Nephron (organoid): ENCODE results near the gene PLXND1.

Experiments used
- H3K27ac Mint-ChIP-seq, 3 experiments: 2 replicates each; pipeline ENCODE4 v1.8.0; 2020; ENCODE audit warnings: mixed read lengths in 3 of 3, mild to moderate bottlenecking in 2 of 3, moderate library complexity in 1 of 3
- H3K27me3 Mint-ChIP-seq: 2 replicates; pipeline ENCODE4 v1.8.0; 2021; ENCODE audit warnings: low read depth, mild to moderate bottlenecking, moderate library complexity, mixed read lengths
- H3K36me3 Mint-ChIP-seq: 2 replicates; pipeline ENCODE4 v1.8.0; 2020; ENCODE audit warnings: low read depth, mixed read lengths
- H3K4me1 Mint-ChIP-seq: 2 replicates; pipeline ENCODE4 v1.8.0; 2020; ENCODE audit warnings: mixed read lengths
- H3K4me3 Mint-ChIP-seq, 3 experiments: 2 replicates each; pipeline ENCODE4 v1.8.0; 2020; ENCODE audit warnings: mild to moderate bottlenecking in 3 of 3, mixed read lengths in 3 of 3, moderate library complexity in 2 of 3
- H3K9me3 Mint-ChIP-seq: 2 replicates; pipeline ENCODE4 v1.8.0; 2020; ENCODE audit warnings: mixed read lengths
- TF ChIP-seq, protein P1 (sequence below), 3 experiments: fragments of 200-600 bp; sonication (generic); IDR thresholded peaks; one replicate each; pipeline ENCODE4 v1.5.0; 2021; ENCODE audit warnings: antibody characterized with exemption in 3 of 3; ENCODE audit not compliant: unreplicated experiment in 3 of 3

Gene PLXND1

GRCh38 chr3:129521611-129522010, 84.9 kb downstream of the PLXND1 start:
- H3K27me3 Mint-ChIP-seq, result no peaks in the 10 kb centered on the region
- H3K27ac Mint-ChIP-seq, result peak overlapping the region in 1 of 3 experiments; percentile 49
- peaks cover 14% of the 10 kb centered on the region for H3K4me1 Mint-ChIP-seq
- no peak overlapping the region for H3K4me3 Mint-ChIP-seq
- peaks cover 8% of the 10 kb centered on the region for H3K36me3 Mint-ChIP-seq
- TF ChIP-seq, protein P1, sequence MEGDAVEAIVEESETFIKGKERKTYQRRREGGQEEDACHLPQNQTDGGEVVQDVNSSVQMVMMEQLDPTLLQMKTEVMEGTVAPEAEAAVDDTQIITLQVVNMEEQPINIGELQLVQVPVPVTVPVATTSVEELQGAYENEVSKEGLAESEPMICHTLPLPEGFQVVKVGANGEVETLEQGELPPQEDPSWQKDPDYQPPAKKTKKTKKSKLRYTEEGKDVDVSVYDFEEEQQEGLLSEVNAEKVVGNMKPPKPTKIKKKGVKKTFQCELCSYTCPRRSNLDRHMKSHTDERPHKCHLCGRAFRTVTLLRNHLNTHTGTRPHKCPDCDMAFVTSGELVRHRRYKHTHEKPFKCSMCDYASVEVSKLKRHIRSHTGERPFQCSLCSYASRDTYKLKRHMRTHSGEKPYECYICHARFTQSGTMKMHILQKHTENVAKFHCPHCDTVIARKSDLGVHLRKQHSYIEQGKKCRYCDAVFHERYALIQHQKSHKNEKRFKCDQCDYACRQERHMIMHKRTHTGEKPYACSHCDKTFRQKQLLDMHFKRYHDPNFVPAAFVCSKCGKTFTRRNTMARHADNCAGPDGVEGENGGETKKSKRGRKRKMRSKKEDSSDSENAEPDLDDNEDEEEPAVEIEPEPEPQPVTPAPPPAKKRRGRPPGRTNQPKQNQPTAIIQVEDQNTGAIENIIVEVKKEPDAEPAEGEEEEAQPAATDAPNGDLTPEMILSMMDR (IDR thresholded peaks at IDR 0.05; ENCODE audit: unreplicated experiment in 3 of 3), result no peak
- H3K9me3 Mint-ChIP-seq, result no peaks in the 10 kb centered on the region

DNA sequence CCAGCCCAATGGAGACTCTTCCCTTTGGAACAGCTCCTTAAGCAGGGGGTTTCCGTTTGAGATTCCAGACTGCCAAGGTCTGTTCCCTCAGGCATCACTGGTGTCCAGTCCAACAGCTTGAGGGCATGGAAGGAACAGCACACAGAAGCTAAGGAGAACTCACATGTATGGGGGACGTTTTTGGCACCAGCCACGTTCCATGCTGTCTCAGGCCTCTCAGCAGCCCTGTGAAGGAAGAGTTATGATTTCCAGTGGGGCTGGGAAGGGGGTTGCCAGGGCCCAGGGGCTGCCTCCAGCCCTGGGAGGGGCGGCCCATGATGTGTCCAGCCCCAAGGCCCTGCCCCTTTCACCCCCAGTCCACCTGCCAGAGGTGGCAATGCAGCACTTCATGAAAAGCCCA, 85.5 kb downstream of the PLXND1 start:
- Mint-ChIP-seq H3K27me3 (no peaks in the 10 kb centered on the region), H3K4me3 (no peak overlapping the region), H3K27ac (no peak overlapping the region), H3K9me3 (no peaks in the 10 kb centered on the region), H3K4me1 (peaks cover 14% of the 10 kb centered on the region), H3K36me3 (peaks cover 15% of the 10 kb centered on the region)
- TF ChIP-seq, protein P1 (IDR thresholded peaks at IDR 0.05; ENCODE audit: unreplicated experiment in 3 of 3), result no peak

- TF ChIP-seq, protein P1 (IDR thresholded peaks at IDR 0.05; ENCODE audit: unreplicated experiment in 3 of 3), result no peak
- Mint-ChIP-seq H3K9me3 (no peaks in the 10 kb centered on the region), H3K4me1 (peaks cover 14% of the 10 kb centered on the region), H3K4me3 (no peak overlapping the region), H3K36me3 (peaks cover 17% of the 10 kb centered on the region), H3K27ac (no peak overlapping the region), H3K27me3 (no peaks in the 10 kb centered on the region)
These were observed 86.4 kb downstream of the PLXND1 start for GRCh38 chr3:129519896-129520715.

- no peaks in the 10 kb centered on the region for H3K27me3 Mint-ChIP-seq
These were observed 87.0 kb downstream of the PLXND1 start for GRCh38 chr3:129519449-129519848.

GRCh38 chr3:129518581-129518980, 87.9 kb downstream of the PLXND1 start:
- peaks cover 14% of the 10 kb centered on the region for H3K4me1 Mint-ChIP-seq
- TF ChIP-seq, protein P1 (IDR thresholded peaks at IDR 0.05; ENCODE audit: unreplicated experiment in 3 of 3), result no peak
- no peaks in the 10 kb centered on the region for H3K27me3 Mint-ChIP-seq
- peaks cover 17% of the 10 kb centered on the region for H3K36me3 Mint-ChIP-seq
- no peak overlapping the region for H3K27ac Mint-ChIP-seq
- H3K9me3 Mint-ChIP-seq, result no peaks in the 10 kb centered on the region
- H3K4me3 Mint-ChIP-seq, result no peak overlapping the region

More at GRCh38 chr3:129519449-129519848, 87.0 kb downstream of the PLXND1 start:
- TF ChIP-seq, protein P1 (IDR thresholded peaks at IDR 0.05; ENCODE audit: unreplicated experiment in 3 of 3), result no peak
- Mint-ChIP-seq H3K27ac (no peak overlapping the region), H3K4me3 (no peak overlapping the region), H3K9me3 (no peaks in the 10 kb centered on the region), H3K36me3 (peaks cover 17% of the 10 kb centered on the region), H3K4me1 (peaks cover 14% of the 10 kb centered on the region)
